Stomach (tissue), 4 donors: ENCODE data around the gene NSMCE1.

Experiments
- CTCF ChIP-seq, 7 experiments: fragments of 450-650 bp in 4 of 7; fragments of 200-600 bp in 3 of 7; sonication (generic) in 3 of 7; IDR thresholded peaks; one replicate each; pipeline ENCODE4 v1.5.1; 2016 to 2019; ENCODE audit warnings: antibody characterized with exemption in 7 of 7, control low read depth in 2 of 7, mild to moderate bottlenecking in 1 of 7
- EP300 ChIP-seq: sonication (generic); formaldehyde crosslinking; IDR thresholded peaks from one replicate; pipeline ENCODE4 v1.6.1; 2017; ENCODE audit warnings: antibody characterized with exemption
- POLR2A ChIP-seq, 4 donors: fragments of 450-650 bp; IDR thresholded peaks; one replicate each; pipeline ENCODE4 v1.6.1; 2016; ENCODE audit warnings: antibody characterized with exemption in 4 of 4, control low read depth in 2 of 4, mild to moderate bottlenecking in 1 of 4, moderate library complexity in 1 of 4
- POLR2AphosphoS5 ChIP-seq, 3 donors: sonication (generic); formaldehyde crosslinking; IDR thresholded peaks; one replicate each; pipeline ENCODE4 v1.6.1; 2016; ENCODE audit warnings: antibody characterized with exemption in 3 of 3

- TF ChIP-seq CTCF (IDR thresholded peaks at IDR 0.05) = no peak
- TF ChIP-seq POLR2A (IDR thresholded peaks at IDR 0.05) = no peak
- no peak for TF ChIP-seq POLR2AphosphoS5 (IDR thresholded peaks at IDR 0.05)
- no peak for TF ChIP-seq EP300
Observed at GRCh38 chr16:27316038-27316680, 47.6 kb upstream of the NSMCE1 start.
